SH-SY5Y (cell line): ENCODE data around the gene FLAD1.

Experiments used
- GATA2 ChIP-seq: IDR thresholded peaks from 2 replicates; pipeline ENCODE4 v1.6.1; 2011; ENCODE audit warnings: mild to moderate bottlenecking, low read depth, low read length
- GATA3 ChIP-seq: IDR thresholded peaks from 2 replicates; pipeline ENCODE4 v1.6.1; 2011; ENCODE audit warnings: low read depth, mild to moderate bottlenecking, low read length, moderate library complexity

DNA sequence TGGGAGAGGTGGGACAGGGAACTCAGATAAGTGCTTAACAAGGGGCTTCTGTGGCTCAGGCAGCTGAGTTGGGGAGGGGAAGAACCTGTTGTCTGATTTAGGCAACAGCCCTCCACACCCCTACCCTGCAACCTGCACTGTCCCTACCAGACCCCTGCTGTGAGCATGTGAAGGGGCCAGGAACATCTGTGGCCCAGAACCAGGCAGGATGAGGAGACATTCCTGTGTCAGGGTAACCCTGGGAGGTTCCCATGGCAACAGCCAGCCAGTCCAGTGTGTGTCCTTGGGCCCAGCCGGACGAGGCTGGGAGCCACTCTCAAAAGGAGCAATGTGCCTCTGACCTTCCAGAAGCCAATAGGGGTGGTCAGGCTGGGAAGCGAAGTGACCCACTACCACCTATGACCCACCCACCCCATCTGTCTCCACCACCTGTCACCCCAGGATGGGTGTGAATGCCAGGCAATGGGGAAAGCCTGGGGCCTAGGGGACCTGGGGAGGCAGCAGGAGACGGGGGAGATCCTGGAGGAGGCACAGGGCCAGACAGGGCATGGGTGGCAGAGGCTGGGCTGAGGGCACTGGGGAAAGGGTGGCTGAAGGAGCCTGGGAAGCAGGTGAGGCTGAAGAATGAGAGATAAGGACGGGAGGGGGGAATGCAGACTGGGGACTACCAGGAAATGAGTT, 41.7 kb upstream of the FLAD1 start:
- TF ChIP-seq GATA3 (no peak), GATA2 (no peak)
